GM10847 (cell line): ENCODE results near the gene ATF2.
A peak's percentile ranks its signal among the peaks of the same experiment; 100 is the strongest.

ENCODE experiments used
- POLR2A ChIP-seq: IDR thresholded peaks from 2 replicates; pipeline ENCODE4 v1.6.1; 2011; ENCODE audit not compliant: insufficient read length; ENCODE audit errors: extremely low read depth

ATF2 gene

DNA sequence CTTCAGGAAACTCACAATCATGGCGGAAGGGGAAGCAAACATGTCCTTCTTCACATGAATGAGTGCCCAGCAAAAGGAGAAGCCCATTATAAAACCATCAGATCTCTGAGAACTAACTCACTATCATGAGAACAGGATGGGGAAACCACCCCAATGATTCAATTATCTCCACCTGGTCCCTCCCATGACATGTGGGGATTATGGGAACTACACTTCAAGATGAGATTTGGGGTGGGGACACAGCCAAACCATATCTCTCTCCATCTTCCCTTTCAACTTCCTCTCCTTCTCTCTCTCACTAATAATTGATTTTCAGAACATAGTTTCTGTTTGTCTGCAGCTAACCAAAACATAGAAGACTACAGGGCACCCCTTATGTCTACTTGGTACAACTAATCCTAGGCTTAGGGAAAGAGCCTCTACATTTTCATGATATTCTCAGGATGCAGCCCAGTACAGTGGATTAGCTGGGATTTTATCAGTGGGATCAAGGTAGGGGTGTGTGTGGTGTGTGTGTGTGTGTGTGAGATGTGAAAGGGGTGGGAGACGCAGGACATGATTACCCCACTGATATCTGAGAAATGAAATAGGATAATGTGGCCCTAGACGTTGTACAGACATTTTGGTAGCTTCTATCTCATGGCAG, 2.8 kb upstream of the ATF2 start:
- no peak for TF ChIP-seq POLR2A

DNA sequence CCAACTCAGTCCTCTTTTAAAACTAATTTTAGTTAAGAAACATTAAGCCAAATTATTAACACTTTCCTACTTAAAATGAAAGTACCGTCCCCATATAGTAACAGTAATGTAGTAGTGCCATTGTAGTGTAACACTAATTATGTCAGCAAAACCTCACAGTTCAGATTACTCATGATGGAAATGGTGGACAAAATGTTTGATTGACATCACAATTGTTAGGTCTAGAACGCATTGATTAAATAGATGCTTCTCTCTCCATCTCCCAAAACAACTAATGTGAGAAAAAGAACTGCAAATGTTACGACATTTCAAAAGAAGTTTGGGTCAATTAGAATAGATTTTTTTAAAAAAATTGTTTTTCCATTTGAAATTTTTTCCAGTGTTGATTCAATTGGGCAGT, 1.2 kb upstream of the ATF2 start:
- no peak for TF ChIP-seq POLR2A

DNA sequence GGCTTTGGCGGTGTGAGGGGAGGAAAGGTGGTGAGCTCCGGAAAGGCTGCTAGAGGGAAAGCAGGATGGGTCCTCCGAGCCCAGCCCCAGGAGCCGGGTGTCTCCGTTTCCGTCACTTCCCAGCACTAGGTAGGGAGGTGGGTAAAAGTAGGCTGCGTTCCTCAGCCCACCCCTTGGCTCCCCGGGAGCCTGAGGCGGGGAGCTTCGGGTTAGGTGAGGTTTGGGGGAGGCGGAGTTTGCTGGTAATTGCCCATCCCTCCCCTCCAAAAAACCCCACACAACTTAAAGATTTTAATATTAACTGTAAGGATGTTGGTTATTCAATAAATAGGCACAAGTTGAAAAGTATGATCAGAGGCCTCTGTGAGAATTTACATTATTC, 552 bp upstream of the ATF2 start:
- peak; percentile 40 for TF ChIP-seq POLR2A

DNA sequence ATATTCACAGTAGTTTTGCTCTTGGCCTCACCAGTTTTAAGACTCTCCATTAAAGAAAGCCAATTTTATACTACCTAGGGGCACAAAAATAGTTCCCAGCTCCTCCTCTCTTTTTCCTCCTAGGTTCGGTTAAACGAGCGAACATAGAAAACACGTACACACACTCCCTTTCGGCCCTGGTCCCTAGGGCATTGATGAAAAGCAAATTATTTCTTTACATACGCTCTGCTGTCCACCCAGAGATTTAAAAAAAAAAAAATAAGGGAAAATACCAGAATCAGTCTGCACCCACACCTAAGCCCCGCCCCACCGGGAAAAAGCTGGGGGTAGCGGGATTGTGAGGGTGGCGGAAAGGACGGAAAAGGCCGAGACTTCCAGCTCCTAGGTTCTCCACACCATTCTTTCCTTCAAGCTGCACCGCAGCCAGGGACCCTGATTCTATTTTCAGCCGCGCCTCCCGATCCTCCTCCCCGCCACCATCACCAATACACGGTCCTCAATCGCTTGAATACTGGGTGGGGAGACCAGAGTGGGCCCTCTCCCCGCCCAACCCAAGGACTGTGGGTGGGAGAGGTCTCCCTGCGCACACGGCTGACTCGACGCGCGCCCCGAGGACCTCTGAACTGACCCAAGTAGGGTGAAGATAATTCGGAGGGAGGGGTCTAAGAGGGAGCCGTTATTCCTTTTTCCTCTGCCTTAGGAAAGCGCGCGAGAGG, 769 bp downstream of the ATF2 start:
- TF ChIP-seq POLR2A = peak; percentile 0

DNA sequence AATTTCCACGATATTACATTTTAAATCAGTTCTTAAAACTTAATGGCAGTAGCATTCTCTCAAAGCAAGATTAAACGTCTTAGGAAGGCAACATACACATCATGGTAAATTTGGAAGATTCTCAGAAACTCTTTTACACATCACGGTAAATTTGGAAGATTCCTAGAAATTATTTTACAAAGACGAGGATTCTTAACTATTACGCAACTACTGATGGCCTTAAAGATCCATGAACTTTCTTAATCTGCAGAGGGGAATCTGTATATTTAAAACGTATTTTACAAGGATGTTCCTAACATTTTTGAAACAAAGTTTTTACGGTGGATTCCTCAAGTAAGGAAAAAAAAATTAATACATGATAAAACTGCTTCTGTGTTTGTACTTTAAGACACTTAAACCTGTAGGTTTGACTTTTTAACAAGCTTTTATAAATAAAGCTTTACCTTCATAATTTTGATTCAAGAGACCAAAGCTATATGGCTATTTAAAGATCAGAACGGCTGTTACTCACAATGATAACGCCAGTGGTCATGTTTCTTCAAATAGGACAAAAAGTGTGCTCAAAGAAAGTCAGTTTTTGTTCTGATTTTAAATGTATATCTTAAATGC, 1.7 kb downstream of the ATF2 start:
- TF ChIP-seq POLR2A = no peak

DNA sequence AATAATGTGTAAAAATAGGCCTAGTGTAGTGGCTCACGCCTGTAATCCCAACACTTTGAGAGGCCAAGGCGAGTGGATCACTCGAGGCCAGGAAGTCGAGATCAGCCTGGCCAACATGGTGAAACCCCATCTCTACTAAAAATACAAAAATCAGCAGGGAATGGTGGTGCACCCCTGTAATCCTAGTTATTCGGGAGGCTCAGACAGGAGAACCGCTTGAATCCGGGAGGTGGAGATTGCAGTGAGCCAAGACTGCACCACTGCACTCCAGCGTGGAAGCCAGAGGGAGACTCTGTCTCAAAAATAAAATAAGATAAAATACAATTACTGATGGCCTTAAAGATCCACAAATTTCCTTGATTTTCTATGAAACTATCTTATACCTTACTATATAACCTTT, 3.8 kb downstream of the ATF2 start:
- TF ChIP-seq POLR2A = no peak

DNA sequence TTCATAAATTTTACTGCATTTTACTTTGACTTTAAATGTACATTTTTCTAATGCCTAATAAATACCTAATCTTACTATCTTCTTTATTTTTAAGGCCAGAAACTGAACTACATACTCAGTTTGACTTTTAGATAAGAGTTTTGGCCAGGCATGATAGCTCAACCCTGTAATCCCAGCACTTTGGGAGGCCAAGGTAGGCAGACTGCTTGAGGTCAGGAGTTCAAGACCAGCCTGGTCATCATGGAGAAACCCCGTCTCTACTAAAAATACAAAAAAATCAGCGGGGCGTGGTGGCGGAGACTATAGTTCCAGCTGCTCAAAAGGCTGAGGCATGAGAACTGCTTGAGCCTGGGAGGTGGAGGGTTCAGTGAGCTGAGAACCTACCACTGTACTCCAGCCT, 9.1 kb downstream of the ATF2 start:
- no peak for TF ChIP-seq POLR2A

DNA sequence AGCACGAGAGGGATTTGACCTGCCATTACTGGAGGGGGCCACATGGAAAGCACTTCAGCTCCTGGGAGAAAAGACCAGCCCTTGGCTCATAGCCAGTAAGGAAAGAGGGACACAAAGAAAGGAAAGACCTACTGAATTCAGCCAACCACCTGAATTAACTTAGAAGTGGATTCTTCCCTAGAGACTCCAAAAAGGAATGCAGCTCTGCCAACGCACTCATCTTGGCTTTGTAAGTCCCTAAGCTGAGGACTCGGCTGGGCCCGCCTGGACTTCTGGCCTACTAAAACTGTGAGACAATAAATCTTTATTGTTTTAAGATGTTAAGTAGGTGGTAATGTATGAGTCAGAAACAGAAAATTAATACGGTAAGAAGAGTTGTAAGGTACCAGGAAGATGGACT, 11.5 kb downstream of the ATF2 start:
- TF ChIP-seq POLR2A = no peak

DNA sequence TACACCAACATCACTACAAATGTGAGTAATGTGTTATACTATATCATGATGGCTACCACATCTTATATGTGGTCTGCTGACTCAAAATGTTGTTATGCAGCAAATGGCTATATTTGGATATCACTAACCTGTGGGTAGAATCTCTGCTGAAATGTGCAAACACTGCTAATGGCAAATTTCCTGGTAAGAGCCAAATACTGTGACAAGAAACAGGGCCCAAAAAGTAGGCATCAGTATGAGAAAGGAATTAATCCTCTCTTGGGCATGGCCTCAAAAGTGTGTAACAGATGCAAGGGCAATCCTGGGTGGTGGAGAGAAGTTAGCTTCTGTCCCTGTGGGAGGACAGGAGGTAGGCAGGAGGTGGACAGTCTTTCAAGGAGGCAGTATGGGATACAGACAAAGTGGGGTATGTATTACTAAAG, 13.3 kb downstream of the ATF2 start:
- TF ChIP-seq POLR2A = no peak

DNA sequence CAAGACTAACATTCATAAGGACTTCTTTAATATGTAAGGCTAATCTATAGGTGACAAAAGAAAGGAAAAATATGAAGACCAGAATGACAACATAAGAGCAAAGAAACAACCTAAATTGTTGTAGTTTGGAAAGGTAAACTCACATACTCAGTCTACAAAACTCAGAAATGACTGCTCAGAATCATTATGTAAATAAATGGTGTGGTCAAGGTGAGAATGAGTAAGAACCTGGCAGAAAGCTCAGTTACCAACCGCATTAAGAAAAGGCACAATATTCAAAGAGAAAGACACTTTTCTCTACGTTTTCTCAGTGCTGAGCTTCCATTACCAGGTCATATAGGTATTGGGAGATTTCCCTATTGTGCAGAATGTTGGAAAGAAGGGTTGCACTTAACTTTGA, 15.8 kb downstream of the ATF2 start:
- TF ChIP-seq POLR2A = no peak

DNA sequence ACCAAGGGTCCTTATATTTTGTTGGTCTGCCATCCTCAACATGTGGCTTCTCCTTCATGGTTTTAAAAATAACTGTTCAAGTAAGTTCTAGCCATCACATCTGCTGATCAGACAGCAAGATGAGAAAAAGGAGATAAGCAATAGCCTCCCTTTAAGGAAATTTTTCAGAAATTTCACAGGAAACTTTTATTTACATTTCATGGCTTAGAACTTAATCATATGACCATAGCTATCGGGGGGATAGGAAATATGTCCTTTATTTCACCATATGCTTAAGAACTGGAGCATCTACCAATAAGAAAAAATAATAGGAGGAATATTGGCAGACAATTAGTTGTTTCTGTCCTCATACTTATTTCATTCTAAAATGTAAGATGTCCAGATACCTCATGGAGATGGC, 16.2 kb downstream of the ATF2 start:
- no peak for TF ChIP-seq POLR2A

DNA sequence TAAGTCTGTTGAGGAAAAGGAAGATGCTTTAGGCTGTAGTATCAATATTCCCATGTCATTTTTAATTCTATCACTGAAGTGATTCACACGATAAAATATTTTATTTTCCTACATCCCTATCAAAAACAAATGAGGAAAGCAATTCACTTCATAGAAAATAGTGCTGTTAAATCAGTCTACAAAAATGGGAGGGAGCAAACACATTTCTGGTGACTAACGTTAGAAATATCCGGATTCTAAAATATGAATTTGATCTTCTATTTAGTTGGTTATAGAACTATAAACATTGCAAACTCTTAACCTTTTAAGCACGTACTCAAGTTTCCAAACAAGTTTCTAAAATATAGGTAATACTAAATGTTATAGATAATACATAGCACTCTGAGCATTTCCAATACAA, 20.8 kb downstream of the ATF2 start:
- no peak for TF ChIP-seq POLR2A

DNA sequence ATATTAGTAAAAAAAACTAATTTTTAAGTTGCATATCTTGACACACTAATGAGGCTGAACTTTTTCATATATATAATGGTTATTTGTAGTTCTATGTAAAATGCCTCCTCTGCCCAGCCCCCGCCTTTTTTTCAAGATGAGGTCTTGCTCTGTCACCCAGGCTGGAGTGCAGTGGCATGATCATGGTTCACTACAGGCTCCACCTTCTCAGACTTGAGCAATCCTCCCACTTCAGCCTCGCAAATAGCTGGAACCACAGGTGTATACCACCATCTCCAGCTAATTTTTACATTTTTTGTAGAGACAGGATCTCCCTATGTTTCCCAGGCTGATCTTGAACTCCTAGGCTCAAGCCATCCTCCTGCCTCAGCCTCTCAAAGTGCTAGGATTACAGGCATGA, 24.3 kb downstream of the ATF2 start:
- no peak for TF ChIP-seq POLR2A

DNA sequence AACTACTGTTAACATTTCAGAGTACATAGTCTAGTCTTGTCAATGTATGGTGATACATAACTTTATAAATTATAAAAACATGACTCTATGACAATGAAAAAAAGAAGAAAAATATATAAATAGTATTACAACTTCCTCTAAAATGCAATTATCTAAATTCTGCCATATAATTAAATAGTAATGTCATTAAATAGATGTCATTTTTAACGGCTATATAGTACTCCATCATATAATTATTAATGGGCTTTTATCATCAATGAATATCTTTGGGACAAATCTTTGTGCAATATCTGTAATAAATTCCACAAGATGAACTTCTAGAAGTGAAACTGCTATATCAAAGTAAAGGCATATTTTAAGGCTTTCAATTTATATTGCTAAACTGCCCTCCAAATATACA, 24.8 kb downstream of the ATF2 start:
- no peak for TF ChIP-seq POLR2A

DNA sequence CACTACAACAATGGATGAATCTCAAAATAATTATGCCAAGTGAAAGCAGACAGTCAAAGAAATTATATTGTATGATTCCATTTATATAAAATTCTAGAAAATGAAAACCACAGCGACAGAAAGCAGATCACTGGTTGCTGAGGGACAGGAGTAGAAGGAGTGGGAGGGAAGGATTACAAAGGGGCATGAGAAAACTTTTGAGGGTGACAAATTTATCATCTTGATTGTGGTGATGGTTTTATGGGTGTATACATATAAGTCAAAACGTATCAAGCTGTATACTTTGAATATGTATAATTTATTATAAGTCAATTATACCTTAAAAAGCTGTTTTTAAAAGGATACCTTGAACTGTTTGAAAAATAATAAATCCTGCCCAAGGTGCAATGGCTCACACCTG, 27.7 kb downstream of the ATF2 start:
- TF ChIP-seq POLR2A = no peak

DNA sequence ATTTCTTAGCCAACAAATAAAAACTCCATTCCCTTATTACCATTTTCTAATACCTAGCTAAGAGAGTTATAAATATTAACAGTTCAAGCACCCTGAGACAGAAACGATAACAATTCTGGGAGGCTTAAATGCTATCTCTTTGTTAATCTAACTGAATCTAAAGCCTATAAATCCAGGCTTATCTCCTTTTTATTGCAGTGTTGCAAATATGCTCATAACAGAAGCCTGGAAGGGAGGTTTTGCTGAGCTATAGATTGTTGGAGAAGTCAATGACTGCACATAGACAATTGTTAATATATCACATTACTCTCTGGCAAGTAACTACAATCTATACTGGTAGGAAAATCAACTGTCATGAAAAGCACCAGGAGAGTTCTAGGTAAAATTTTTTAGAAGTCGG, 30.2 kb downstream of the ATF2 start:
- no peak for TF ChIP-seq POLR2A
